PC-9 (cell line): ENCODE data around the gene RUNX1. TPM values are rescaled to one million over a fixed set of nuclear protein-coding genes. Genes with fewer than 3 reads are reported as not detected.

Source experiments
- BruUV-seq: library from RNA; stranded (reverse); fragments of 400-500 nt; replicated peaks from 2 replicates; lab custom pipeline; 2021; lab: Mats Ljungman, UMichigan
- CTCF ChIA-PET: fragments of 300-600 bp; sonication (Branson Sonifier 250); formaldehyde crosslinking; loops from one replicate; lab custom pipeline; 2022; ENCODE audit warnings: antibody characterized with exemption; lab: Charles Lee
- POLR2A ChIA-PET: fragments of 300-600 bp; sonication (Branson Sonifier 250); formaldehyde crosslinking; loops from one replicate; lab custom pipeline; 2022; ENCODE audit warnings: antibody characterized with exemption; ENCODE audit not compliant: unreplicated experiment; lab: Charles Lee
- DNase-seq, 2 experiments: peaks; one replicate each; pipeline versions ENCODE4 v3.0.0 to v3.0.0-alpha.2; 2015 to 2022; ENCODE audit warnings: mixed read lengths in 1 of 2
- H2AFZ ChIP-seq: fragments of 200-600 bp; sonication (generic); 2 replicates; pipeline ENCODE4 v1.8.1; 2017; ENCODE audit warnings: antibody characterized with exemption
- H3F3A ChIP-seq: fragments of 200-600 bp; sonication (generic); 2 replicates; pipeline ENCODE4 v1.8.1; 2017; ENCODE audit warnings: antibody characterized with exemption, mild to moderate bottlenecking, low read depth; ENCODE audit not compliant: insufficient read depth
- H3K27ac ChIP-seq: fragments of 200-600 bp; sonication (generic); 2 replicates; pipeline ENCODE4 v1.6.1; 2016; ENCODE audit warnings: mixed run types
- H3K27me3 ChIP-seq: fragments of 200-600 bp; sonication (generic); 2 replicates; pipeline ENCODE4 v1.6.1; 2016; ENCODE audit warnings: low read depth, mixed run types; ENCODE audit not compliant: insufficient read depth
- H3K36me3 ChIP-seq: fragments of 200-600 bp; sonication (generic); 2 replicates; pipeline ENCODE4 v1.6.1; 2016; ENCODE audit warnings: low read depth, mixed run types
- H3K4me1 ChIP-seq: fragments of 200-600 bp; sonication (generic); replicated peaks from 2 replicates; pipeline ENCODE4 v1.6.1; 2016; ENCODE audit warnings: mixed run types; ENCODE audit not compliant: insufficient read depth
- H3K4me2 ChIP-seq: fragments of 200-600 bp; sonication (generic); 2 replicates; pipeline ENCODE4 v1.6.1; 2017; ENCODE audit warnings: mixed run types
- H3K4me3 ChIP-seq: fragments of 200-600 bp; sonication (generic); 2 replicates; pipeline ENCODE4 v1.6.1; 2016; ENCODE audit warnings: mixed run types
- H3K79me2 ChIP-seq: fragments of 200-600 bp; sonication (generic); 2 replicates; pipeline ENCODE4 v1.6.1; 2017; ENCODE audit warnings: low read depth, mixed run types
- H3K9me2 ChIP-seq: fragments of 200-600 bp; sonication (generic); 2 replicates; pipeline ENCODE4 v1.8.1; 2017; ENCODE audit warnings: mild to moderate bottlenecking; ENCODE audit not compliant: insufficient read depth
- H3K9me3 ChIP-seq: fragments of 200-600 bp; sonication (generic); 2 replicates; pipeline ENCODE4 v1.8.1; 2016; ENCODE audit warnings: low read depth; ENCODE audit not compliant: insufficient read depth
- H4K20me1 ChIP-seq: fragments of 200-600 bp; sonication (generic); 2 replicates; pipeline ENCODE4 v1.8.1; 2017; ENCODE audit not compliant: insufficient read depth
- EZH2 ChIP-seq: fragments of 200-600 bp; sonication (generic); IDR thresholded peaks from 2 replicates; pipeline ENCODE4 v1.8.0; 2017; ENCODE audit warnings: antibody characterized with exemption, low read depth
- intact Hi-C: fragments of 100-400 bp; cut with micrococcal nuclease; formaldehyde crosslinking; loops from one replicate; pipeline ENCODE4 v1.10.0; 2022; ENCODE audit not compliant: unreplicated experiment
- total RNA-seq: library from RNA; stranded (reverse); gene quantifications from 2 replicates; pipeline ENCODE4 v1.2.3, GENCODE V29; 2021
- TF ChIP-seq, protein P1 (sequence below): fragments of 200-600 bp; sonication (generic); conservative IDR thresholded peaks from 2 replicates; pipeline ENCODE4 v1.6.1; 2017; ENCODE audit warnings: mixed run types, antibody characterized with exemption, mild to moderate bottlenecking, moderate library complexity

RUNX1 gene
- total RNA-seq, 1 experiment from 2014 or later: 58.5 TPM

DNA sequence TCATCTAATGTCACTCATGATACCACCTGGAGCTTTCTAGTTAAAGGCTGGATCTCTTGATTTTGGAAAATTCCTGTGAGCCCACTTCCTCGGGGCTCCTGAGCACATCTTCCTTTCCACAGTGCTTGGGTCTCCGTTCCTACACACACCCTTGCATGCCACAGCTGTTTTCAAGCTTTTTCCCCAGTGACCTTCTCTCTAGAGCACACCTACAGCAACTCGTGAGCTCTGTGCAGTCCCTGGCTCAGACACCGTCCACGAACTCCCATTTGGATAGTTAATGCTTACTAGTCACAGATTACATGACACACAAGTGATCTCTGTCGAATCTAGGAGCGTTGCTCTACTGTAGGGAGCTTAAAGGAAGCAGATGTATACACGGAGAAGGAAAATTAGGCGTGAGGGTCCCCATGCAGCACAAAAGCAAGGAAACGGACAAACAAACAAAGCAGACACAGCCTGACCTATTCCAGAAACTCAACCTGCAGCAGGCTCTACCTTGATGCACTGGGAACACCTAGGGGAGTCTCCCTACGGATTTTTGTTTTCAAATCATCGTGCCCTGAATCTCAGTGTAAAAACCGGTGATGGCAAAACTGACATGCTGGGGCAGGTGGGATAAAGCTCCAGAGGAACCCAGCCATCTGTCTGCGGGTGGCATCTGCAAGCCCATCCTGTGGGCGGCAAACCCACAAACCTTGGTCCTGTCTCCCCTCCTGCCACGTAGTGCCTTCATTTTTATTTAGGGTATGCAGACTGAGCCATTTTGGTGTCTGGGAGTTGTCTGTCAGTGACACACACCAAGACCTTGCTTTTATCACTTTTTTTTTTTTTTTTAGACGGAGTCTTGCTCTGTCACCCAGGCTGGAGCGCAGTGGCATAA lies 177.8 kb downstream of the RUNX1 start:
- peaks cover 47% of the 10 kb centered on the region for H3K4me1 ChIP-seq
- TF ChIP-seq, protein P1, sequence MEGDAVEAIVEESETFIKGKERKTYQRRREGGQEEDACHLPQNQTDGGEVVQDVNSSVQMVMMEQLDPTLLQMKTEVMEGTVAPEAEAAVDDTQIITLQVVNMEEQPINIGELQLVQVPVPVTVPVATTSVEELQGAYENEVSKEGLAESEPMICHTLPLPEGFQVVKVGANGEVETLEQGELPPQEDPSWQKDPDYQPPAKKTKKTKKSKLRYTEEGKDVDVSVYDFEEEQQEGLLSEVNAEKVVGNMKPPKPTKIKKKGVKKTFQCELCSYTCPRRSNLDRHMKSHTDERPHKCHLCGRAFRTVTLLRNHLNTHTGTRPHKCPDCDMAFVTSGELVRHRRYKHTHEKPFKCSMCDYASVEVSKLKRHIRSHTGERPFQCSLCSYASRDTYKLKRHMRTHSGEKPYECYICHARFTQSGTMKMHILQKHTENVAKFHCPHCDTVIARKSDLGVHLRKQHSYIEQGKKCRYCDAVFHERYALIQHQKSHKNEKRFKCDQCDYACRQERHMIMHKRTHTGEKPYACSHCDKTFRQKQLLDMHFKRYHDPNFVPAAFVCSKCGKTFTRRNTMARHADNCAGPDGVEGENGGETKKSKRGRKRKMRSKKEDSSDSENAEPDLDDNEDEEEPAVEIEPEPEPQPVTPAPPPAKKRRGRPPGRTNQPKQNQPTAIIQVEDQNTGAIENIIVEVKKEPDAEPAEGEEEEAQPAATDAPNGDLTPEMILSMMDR: no peak
- TF ChIP-seq EZH2: no peak
- H3F3A ChIP-seq: peaks cover 48% of the 10 kb centered on the region
- DNase-seq: no peak
- no peak overlapping the region for H2AFZ ChIP-seq
- peaks cover 12% of the 10 kb centered on the region; the same call in 1 of the 2 replicates for H4K20me1 ChIP-seq
- H3K9me2 ChIP-seq: no peaks in the 10 kb centered on the region
- no TSS peak for BruUV-seq
- no peak overlapping the region for H3K4me2 ChIP-seq
- peaks cover 96% of the 10 kb centered on the region for H3K79me2 ChIP-seq
- POLR2A ChIA-PET: no interaction called here
- CTCF ChIA-PET: no interaction called here
- peaks cover 45% of the 10 kb centered on the region for H3K36me3 ChIP-seq
- no peaks in the 10 kb centered on the region for H3K9me3 ChIP-seq
- no peak overlapping the region for H3K4me3 ChIP-seq
- no peaks in the 10 kb centered on the region for H3K27me3 ChIP-seq
- intact Hi-C loops: no loop called here
- no peak overlapping the region for H3K27ac ChIP-seq

DNA sequence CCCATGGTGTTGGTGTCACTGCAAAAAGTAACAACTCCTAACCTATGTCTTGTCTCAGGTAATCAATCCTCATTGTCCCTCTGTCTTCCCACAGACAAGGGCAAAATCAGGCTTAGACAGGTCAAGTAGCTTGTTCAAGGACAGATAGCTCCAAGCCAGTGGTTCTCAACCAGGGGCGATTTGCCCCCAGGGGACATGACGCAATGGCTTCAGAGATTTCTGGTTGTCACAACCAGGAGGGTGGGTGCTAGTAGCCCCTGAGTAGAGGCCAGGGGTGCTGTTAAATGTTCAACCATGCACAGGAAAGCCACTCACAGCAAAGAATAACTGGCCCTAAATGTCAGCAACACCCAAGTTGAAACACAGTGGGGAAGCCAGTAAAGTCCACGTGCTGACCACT lies 178.9 kb downstream of the RUNX1 start:
- H3F3A ChIP-seq: peaks cover 59% of the 10 kb centered on the region
- H3K4me2 ChIP-seq: no peak overlapping the region
- DNase-seq: no peak
- H3K9me3 ChIP-seq: no peaks in the 10 kb centered on the region
- intact Hi-C loops: no loop called here
- no peak overlapping the region for H3K4me3 ChIP-seq
- no peak overlapping the region for H2AFZ ChIP-seq
- H3K27me3 ChIP-seq: no peaks in the 10 kb centered on the region
- H3K36me3 ChIP-seq: peaks cover 35% of the 10 kb centered on the region
- POLR2A ChIA-PET: no interaction called here
- CTCF ChIA-PET: no interaction called here
- no TSS peak for BruUV-seq
- TF ChIP-seq, protein P1: no peak
- TF ChIP-seq EZH2: no peak
- H3K4me1 ChIP-seq: peaks cover 51% of the 10 kb centered on the region
- H3K27ac ChIP-seq: peak overlapping the region; percentile 32; the same call in 1 of the 2 replicates
- peaks cover 8% of the 10 kb centered on the region; the same call in 1 of the 2 replicates for H4K20me1 ChIP-seq
- no peaks in the 10 kb centered on the region for H3K9me2 ChIP-seq
- peaks cover 95% of the 10 kb centered on the region for H3K79me2 ChIP-seq

GRCh38 chr21:34869545-34869944 lies 179.6 kb downstream of the RUNX1 start:
- peaks cover 33% of the 10 kb centered on the region for H3K36me3 ChIP-seq
- no TSS peak for BruUV-seq
- H4K20me1 ChIP-seq: peaks cover 4% of the 10 kb centered on the region; the same call in 1 of the 2 replicates

More at GRCh38 chr21:34869545-34869944, 179.6 kb downstream of the RUNX1 start:
- Histone ChIP-seq H3F3A (peaks cover 60% of the 10 kb centered on the region), H3K27ac (0 out of 2 replicates have a peak overlapping the region, but pooled peaks have one; percentile 32), H2AFZ (no peak overlapping the region), H3K4me3 (no peak overlapping the region), H3K79me2 (peaks cover 95% of the 10 kb centered on the region), H3K4me2 (no peak overlapping the region), H3K9me3 (no peaks in the 10 kb centered on the region), H3K27me3 (no peaks in the 10 kb centered on the region), H3K9me2 (no peaks in the 10 kb centered on the region), H3K4me1 (peaks cover 58% of the 10 kb centered on the region)
- intact Hi-C loops: no loop called here
- TF ChIP-seq, protein P1: no peak
- TF ChIP-seq EZH2: no peak
- POLR2A ChIA-PET: interaction anchor here (0.7 kb wide), 2 partner anchors 62 to 177 kb away, joined by 3 to 6 read pairs; no protein-coding TSS in a partner anchor
- CTCF ChIA-PET: no interaction called here
- no peak for DNase-seq
